ENCODE measurements around the gene CABP1.

GRCh38 chr12:120651821-120652220 is 11.4 kb downstream of the CABP1 start:
- TF ChIP-seq CTCF (IDR thresholded peaks at IDR 0.05) (no peak), REST (IDR thresholded peaks at IDR 0.05; ENCODE audit: insufficient read depth in 1 of 2, low read depth in 2 of 2, low read length in 1 of 2) (no peak), TCF7L2 (IDR thresholded peaks at IDR 0.05; ENCODE audit: low read depth, low read length) (no peak), SIN3A (IDR thresholded peaks at IDR 0.05; ENCODE audit: borderline replicate concordance, insufficient read depth, low read depth, low read length) (no peak)

Measured in Panc1 (cell line).